Lower leg skin (tissue), 3 donors: Measurements from ENCODE around the gene BNIP3.

Experiments used
- POLR2A ChIP-seq, 2 donors: fragments of 450-650 bp; IDR thresholded peaks; one replicate each; pipeline ENCODE4 v1.6.1; 2016 to 2017; ENCODE audit warnings: antibody characterized with exemption in 2 of 2, mild to moderate bottlenecking in 1 of 2, moderate library complexity in 1 of 2
- TF ChIP-seq, protein P1 (sequence below), 3 donors: fragments of 450-650 bp; IDR thresholded peaks; one replicate each; pipeline ENCODE4 v1.5.1; 2016; ENCODE audit warnings: antibody characterized with exemption in 3 of 3, mild to moderate bottlenecking in 3 of 3, moderate library complexity in 2 of 3

DNA sequence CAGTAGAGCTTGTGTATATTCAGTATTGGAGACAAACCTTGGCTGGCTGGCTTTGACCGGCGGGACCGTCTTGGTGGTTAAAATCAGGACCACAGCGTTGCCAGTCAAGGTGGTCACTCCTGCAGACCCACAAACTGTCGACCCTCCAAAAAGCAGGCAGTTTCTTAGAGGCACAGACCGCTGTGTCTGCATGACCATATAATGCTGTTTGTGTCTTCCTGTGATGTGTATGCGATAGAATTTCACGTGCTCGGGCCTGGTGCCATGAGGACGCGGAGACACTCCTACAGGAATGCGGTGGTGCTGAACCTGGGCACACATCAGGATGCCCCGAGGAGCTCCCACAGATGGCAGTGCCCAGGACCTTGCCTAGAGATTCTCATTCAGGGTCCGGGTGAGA lies 34.8 kb downstream of the BNIP3 start:
- TF ChIP-seq POLR2A (IDR thresholded peaks at IDR 0.05) = no peak
- TF ChIP-seq, protein P1, sequence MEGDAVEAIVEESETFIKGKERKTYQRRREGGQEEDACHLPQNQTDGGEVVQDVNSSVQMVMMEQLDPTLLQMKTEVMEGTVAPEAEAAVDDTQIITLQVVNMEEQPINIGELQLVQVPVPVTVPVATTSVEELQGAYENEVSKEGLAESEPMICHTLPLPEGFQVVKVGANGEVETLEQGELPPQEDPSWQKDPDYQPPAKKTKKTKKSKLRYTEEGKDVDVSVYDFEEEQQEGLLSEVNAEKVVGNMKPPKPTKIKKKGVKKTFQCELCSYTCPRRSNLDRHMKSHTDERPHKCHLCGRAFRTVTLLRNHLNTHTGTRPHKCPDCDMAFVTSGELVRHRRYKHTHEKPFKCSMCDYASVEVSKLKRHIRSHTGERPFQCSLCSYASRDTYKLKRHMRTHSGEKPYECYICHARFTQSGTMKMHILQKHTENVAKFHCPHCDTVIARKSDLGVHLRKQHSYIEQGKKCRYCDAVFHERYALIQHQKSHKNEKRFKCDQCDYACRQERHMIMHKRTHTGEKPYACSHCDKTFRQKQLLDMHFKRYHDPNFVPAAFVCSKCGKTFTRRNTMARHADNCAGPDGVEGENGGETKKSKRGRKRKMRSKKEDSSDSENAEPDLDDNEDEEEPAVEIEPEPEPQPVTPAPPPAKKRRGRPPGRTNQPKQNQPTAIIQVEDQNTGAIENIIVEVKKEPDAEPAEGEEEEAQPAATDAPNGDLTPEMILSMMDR (IDR thresholded peaks at IDR 0.05) = no peak
